Islet precursor cell (in vitro differentiated cells): ENCODE results near the gene ZMYND15.

Experiments
- DNase-seq: peaks from one replicate; pipeline ENCODE4 v3.0.0-alpha.2; 2018

The ZMYND15 gene

GRCh38 chr17:4788807-4789700, 49.4 kb downstream of the ZMYND15 start, which contains the start of gene GLTPD2:
Gene GLTPD2, plus strand, starts transcription at chr17:4788964. Its CDS starts 48 bp downstream, at chr17:4789012.
- peak; percentile 76 for DNase-seq

GRCh38 chr17:4789701-4789950, 50.0 kb downstream of the ZMYND15 start:
- no peak for DNase-seq

GRCh38 chr17:4789951-4790704, 50.5 kb downstream of the ZMYND15 start:
- DNase-seq, result peak; percentile 98

- DNase-seq, result no peak
Observed at GRCh38 chr17:4790705-4791088, 51.1 kb downstream of the ZMYND15 start.

- DNase-seq, result no peak
Observed at GRCh38 chr17:4795168-4795567, 55.5 kb downstream of the ZMYND15 start.
